ENCODE results near the gene BHLHE23.
A peak's percentile ranks its signal among the peaks of the same experiment; 100 is the strongest.
"Not testable (repeated sequence)": the region's sequence is repeated elsewhere in the genome, so short reads cannot be mapped to it uniquely, and the experiment has no call there.

Gene BHLHE23

GRCh38 chr20:62970307-62971210 lies 36.2 kb downstream of the BHLHE23 start:
- no peak for DNase-seq

DNA sequence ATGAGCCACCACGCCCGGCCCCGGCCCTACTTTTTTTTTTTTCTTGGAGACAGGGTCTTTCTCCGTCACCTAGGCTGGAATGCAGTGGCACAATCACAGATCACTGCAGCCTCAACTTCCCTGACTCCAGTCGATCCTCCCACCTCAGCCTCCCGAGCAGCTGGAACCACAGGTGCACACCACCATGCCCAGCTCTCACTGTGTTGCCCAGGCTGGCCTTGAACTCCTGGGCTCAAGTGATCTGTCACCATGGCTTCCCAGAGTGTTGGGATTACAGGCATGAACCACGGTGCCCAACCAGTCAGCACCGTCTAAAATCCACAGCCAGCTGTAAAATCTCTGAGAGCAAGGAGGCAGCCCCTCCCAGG lies 36.8 kb downstream of the BHLHE23 start:
- no peak for DNase-seq

GRCh38 chr20:62969179-62969760 lies 37.5 kb downstream of the BHLHE23 start:
- no peak for DNase-seq

- no peak for DNase-seq
Measured at GRCh38 chr20:62968378-62969178, 38.2 kb downstream of the BHLHE23 start.

GRCh38 chr20:62967628-62968351 lies 39.0 kb downstream of the BHLHE23 start:
- no peak for DNase-seq

DNA sequence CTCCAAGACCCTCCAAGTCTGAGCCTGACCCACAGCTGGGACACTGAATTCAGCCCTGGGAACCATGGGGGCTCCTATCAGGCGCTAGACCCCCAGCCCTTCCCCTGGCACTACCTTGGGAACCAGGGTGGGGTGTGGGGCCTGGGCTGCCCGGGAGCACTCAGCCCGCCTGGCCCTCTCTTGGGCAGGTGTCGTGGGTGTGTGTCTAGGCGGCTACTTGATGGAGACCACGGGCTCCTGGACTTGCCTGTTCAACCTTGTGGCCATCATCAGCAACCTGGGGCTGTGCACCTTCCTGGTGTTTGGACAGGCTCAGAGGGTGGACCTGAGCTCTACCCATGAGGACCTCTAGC lies 39.6 kb downstream of the BHLHE23 start:
- DNase-seq: no peak

- DNase-seq: no peak
Measured at GRCh38 chr20:62966212-62967148, 40.3 kb downstream of the BHLHE23 start.

DNA sequence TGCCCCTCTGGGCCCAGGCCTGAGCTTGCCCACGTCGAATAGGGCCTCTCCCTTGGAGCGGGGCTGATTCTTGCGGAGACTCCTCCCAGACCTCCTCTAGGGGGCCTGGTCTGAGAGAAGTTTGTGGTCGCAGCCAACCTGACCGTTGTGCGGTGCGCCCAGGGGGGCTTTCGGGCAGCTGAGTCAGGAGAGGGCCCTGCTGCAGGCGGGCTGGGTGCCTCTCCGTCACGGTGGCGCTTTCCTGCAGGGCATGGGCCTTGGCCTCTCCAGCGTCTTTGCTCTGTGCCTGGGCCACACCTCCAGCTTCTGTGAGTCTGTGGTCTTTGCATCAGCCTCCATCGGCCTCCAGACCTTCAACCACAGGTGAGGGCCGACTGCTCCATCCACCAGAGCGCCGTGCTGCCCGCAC lies 41.4 kb downstream of the BHLHE23 start:
- DNase-seq: no peak

- no peak for DNase-seq
Measured at GRCh38 chr20:62964700-62965099, 42.1 kb downstream of the BHLHE23 start.

GRCh38 chr20:62963614-62964397 lies 43.0 kb downstream of the BHLHE23 start:
- DNase-seq: no peak

GRCh38 chr20:62962891-62963613 lies 43.7 kb downstream of the BHLHE23 start:
- no peak for DNase-seq

GRCh38 chr20:62962221-62962879 lies 44.4 kb downstream of the BHLHE23 start:
- DNase-seq: no peak

DNA sequence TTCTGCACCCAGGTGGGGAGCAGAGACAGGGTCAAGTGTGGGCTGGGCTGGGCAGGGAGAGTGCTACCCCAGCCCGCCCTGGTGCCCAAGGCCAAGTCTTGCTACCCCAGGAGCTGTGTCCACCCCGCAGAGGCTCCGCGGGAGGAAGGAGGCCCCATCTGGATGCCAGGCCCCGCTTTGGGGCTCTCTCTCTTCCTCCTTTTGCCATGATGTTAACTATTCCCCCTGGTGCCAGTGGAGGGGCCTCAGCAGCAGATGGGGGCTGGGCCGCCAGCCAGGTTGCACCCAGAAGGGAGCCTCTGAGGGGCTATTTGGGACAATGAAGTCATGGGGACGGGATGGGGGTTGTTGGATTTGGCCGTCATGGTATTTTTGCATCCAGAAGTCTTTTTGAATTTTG lies 45.0 kb downstream of the BHLHE23 start:
- no peak for DNase-seq

GRCh38 chr20:62961310-62961783 lies 45.4 kb downstream of the BHLHE23 start:
- DNase-seq: peak; percentile 3

DNA sequence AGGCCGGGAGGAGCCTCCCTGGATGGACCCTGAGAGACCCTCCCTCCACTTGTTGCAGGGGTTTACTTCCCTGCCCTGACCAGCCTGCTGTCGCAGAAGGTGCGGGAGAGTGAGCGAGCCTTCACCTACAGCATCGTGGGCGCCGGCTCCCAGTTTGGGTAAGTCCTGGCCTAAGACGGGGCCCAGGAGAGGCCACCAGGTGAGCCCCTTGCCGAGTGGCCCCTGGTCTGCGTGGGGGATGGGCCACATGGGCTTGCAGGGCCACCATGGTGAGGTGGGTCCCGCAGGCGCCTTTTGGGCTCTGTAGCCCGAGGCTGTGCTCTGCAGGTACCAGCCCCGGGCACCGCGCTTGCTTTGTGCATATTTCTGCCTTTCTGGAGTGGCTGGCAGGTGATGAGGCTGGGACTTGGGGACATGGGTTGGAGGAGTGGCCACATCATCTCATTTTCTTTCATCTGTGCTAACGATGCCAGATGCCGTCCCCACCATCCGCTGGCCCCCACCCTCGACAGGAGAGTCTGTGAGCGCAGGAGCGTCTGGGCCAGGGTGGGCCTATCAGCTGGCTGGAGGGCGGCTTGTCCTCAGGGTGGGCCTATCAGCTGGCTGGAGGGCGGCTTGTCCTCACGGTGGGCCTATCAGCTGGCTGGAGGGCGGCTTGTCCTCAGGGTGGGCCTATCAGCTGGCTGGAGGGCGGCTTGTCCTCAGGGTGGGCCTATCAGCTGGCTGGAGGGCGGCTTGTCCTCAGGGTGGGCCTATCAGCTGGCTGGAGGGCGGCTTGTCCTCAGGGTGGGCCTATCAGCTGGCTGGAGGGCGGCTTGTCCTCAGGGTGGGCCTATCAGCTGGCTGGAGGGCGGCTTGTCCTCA lies 46.1 kb downstream of the BHLHE23 start:
- DNase-seq: not testable (repeated sequence)

GRCh38 chr20:62959998-62960436 lies 46.7 kb downstream of the BHLHE23 start:
- no peak for DNase-seq

GRCh38 chr20:62959101-62959971 lies 47.4 kb downstream of the BHLHE23 start:
- no peak for DNase-seq

Data from fibroblast of skin of right biceps (primary cell).